H9 (cell line): Measurements from ENCODE around the gene PTPN12. TPM values are rescaled to one million over a fixed set of nuclear protein-coding genes. Genes with fewer than 3 reads are reported as not detected.

Experiments used
- DNase-seq: peaks from one replicate; pipeline ENCODE4 v3.0.0-alpha.2; 2017
- H2AFZ ChIP-seq: one replicate; pipeline ENCODE4 v1.6.1; 2013; ENCODE audit warnings: mild to moderate bottlenecking, low read length, control low read depth, moderate library complexity
- H2AK5ac ChIP-seq: 2 replicates; pipeline ENCODE4 v1.6.1; 2013; ENCODE audit warnings: low read length, control low read depth, mixed read lengths; ENCODE audit not compliant: insufficient read length
- H2BK120ac ChIP-seq: one replicate; pipeline ENCODE4 v1.6.1; 2013; ENCODE audit warnings: low read depth, mild to moderate bottlenecking, low read length, control low read depth, inconsistent platforms; ENCODE audit not compliant: poor library complexity, severe bottlenecking
- H2BK12ac ChIP-seq: 2 replicates; pipeline ENCODE4 v1.6.1; 2013; ENCODE audit warnings: low read length, control low read depth, mixed read lengths, low read depth; ENCODE audit not compliant: insufficient read length
- H2BK15ac ChIP-seq: 2 replicates; pipeline ENCODE4 v1.6.1; 2013; ENCODE audit warnings: low read depth, low read length, control low read depth
- H2BK20ac ChIP-seq: one replicate; pipeline ENCODE4 v1.6.1; 2013; ENCODE audit warnings: low read depth, mild to moderate bottlenecking, low read length, control low read depth, inconsistent platforms; ENCODE audit not compliant: poor library complexity, severe bottlenecking
- H2BK5ac ChIP-seq: 2 replicates; pipeline ENCODE4 v1.6.1; 2013; ENCODE audit warnings: low read length, control low read depth, mixed read lengths; ENCODE audit not compliant: insufficient read length
- H3K14ac ChIP-seq: 2 replicates; pipeline ENCODE4 v1.6.1; 2013; ENCODE audit warnings: low read length, control low read depth; ENCODE audit not compliant: insufficient read depth
- H3K18ac ChIP-seq: 2 replicates; pipeline ENCODE4 v1.6.1; 2013; ENCODE audit warnings: low read depth, mild to moderate bottlenecking, mixed read lengths, low read length, control low read depth; ENCODE audit not compliant: insufficient read length
- H3K23ac ChIP-seq: 2 replicates; pipeline ENCODE4 v1.6.1; 2013; ENCODE audit warnings: low read length, control low read depth, mixed read lengths, low read depth; ENCODE audit not compliant: insufficient read length
- H3K23me2 ChIP-seq: 2 replicates; pipeline ENCODE4 v1.6.1; 2013; ENCODE audit warnings: low read depth, mild to moderate bottlenecking, mixed read lengths, low read length, control low read depth; ENCODE audit not compliant: insufficient read length, poor library complexity, severe bottlenecking
- H3K27ac ChIP-seq: 2 replicates; pipeline ENCODE4 v1.5.1; 2013; ENCODE audit warnings: low read length, control low read depth, mixed read lengths, low read depth; ENCODE audit not compliant: insufficient read length
- H3K27me3 ChIP-seq: 2 replicates; pipeline ENCODE4 v1.6.1; 2013; ENCODE audit warnings: low read length, control low read depth, inconsistent platforms; ENCODE audit not compliant: insufficient read depth
- H3K4ac ChIP-seq: 2 replicates; pipeline ENCODE4 v1.6.1; 2013; ENCODE audit warnings: low read depth, mild to moderate bottlenecking, control low read depth, inconsistent platforms, low read length, moderate library complexity
- H3K4me1 ChIP-seq: 2 replicates; pipeline ENCODE4 v1.6.1; 2013; ENCODE audit warnings: low read length, control low read depth, inconsistent platforms; ENCODE audit not compliant: insufficient read depth
- H3K4me2 ChIP-seq: 2 replicates; pipeline ENCODE4 v1.6.1; 2013; ENCODE audit warnings: low read length, control low read depth, mixed read lengths; ENCODE audit not compliant: insufficient read length, insufficient read depth
- H3K56ac ChIP-seq: 2 replicates; pipeline ENCODE4 v1.6.1; 2013; ENCODE audit warnings: low read depth, mild to moderate bottlenecking, mixed read lengths, low read length, control low read depth; ENCODE audit not compliant: insufficient read length
- H3K79me1 ChIP-seq: 2 replicates; pipeline ENCODE4 v1.6.1; 2013; ENCODE audit warnings: low read depth, mild to moderate bottlenecking, moderate library complexity, low read length, control low read depth, inconsistent platforms; ENCODE audit not compliant: insufficient read depth, poor library complexity, severe bottlenecking
- H3K79me2 ChIP-seq: 2 replicates; pipeline ENCODE4 v1.6.1; 2013; ENCODE audit warnings: low read length, control low read depth, inconsistent platforms; ENCODE audit not compliant: insufficient read depth
- H3K9ac ChIP-seq: 2 replicates; pipeline ENCODE4 v1.6.1; 2013; ENCODE audit warnings: low read length, control low read depth, mixed read lengths; ENCODE audit not compliant: insufficient read length; ENCODE audit errors: extremely low read depth
- H3K9me3 ChIP-seq: one replicate; pipeline ENCODE4 v1.6.1; 2013; ENCODE audit warnings: low read depth, low read length, inconsistent platforms; ENCODE audit not compliant: control insufficient read depth
- H3T11ph ChIP-seq: one replicate; pipeline ENCODE4 v1.6.1; 2013; ENCODE audit warnings: mild to moderate bottlenecking, low read length, control low read depth, inconsistent platforms
- H4K20me1 ChIP-seq: one replicate; pipeline ENCODE4 v1.6.1; 2013; ENCODE audit not compliant: control insufficient read depth, insufficient read length, insufficient read depth
- H4K5ac ChIP-seq: 2 replicates; pipeline ENCODE4 v1.6.1; 2013; ENCODE audit warnings: low read depth, mild to moderate bottlenecking, mixed read lengths, low read length, control low read depth; ENCODE audit not compliant: insufficient read length
- H4K8ac ChIP-seq: replicated peaks from 2 replicates; pipeline ENCODE4 v1.6.1; 2013; ENCODE audit warnings: low read length, control low read depth, mixed read lengths, low read depth; ENCODE audit not compliant: insufficient read length
- H4K91ac ChIP-seq: 2 replicates; pipeline ENCODE4 v1.6.1; 2013; ENCODE audit warnings: low read depth, mild to moderate bottlenecking, moderate library complexity, mixed read lengths, low read length, control low read depth; ENCODE audit not compliant: insufficient read length
- H3K27ac Mint-ChIP-seq, 3 experiments: 2 replicates in 2 of 3; 3 replicates in 1 of 3; pipeline ENCODE4 v1.8.0; 2020 to 2021; ENCODE audit warnings: mixed read lengths in 3 of 3, mild to moderate bottlenecking in 1 of 3, moderate library complexity in 1 of 3
- H3K27me3 Mint-ChIP-seq: 2 replicates; pipeline ENCODE4 v1.8.0; 2021; ENCODE audit warnings: low read depth, mild to moderate bottlenecking, moderate library complexity, mixed read lengths
- H3K36me3 Mint-ChIP-seq, 3 experiments: 2 replicates in 2 of 3; 3 replicates in 1 of 3; pipeline ENCODE4 v1.8.0; 2020 to 2021; ENCODE audit warnings: low read depth in 3 of 3, mixed read lengths in 3 of 3; ENCODE audit not compliant: insufficient read depth in 1 of 3
- H3K4me1 Mint-ChIP-seq, 2 experiments: 2 replicates each; pipeline ENCODE4 v1.8.0; 2020; ENCODE audit warnings: mixed read lengths in 2 of 2
- H3K4me3 Mint-ChIP-seq, 2 experiments: 2 replicates in 1 of 2; 3 replicates in 1 of 2; pipeline ENCODE4 v1.8.0; 2020 to 2021; ENCODE audit warnings: mild to moderate bottlenecking in 2 of 2, mixed read lengths in 2 of 2, moderate library complexity in 1 of 2
- H3K9me3 Mint-ChIP-seq, 2 experiments: 2 replicates in 1 of 2; 3 replicates in 1 of 2; pipeline ENCODE4 v1.8.0; 2020; ENCODE audit warnings: mild to moderate bottlenecking in 2 of 2, mixed read lengths in 2 of 2, moderate library complexity in 1 of 2
- WGBS: extraction: QIAGEN DNeasy Blood & Tissue Kit; methylation state at CpG from one replicate; pipeline ENCODE4 v1.1.7; 2013; ENCODE audit warnings: missing lambda C conversion rate, low lambda C conversion rate, mixed read lengths; ENCODE audit not compliant: insufficient read length; ENCODE audit errors: extremely low coverage; 5-methylcytosine and 5-hydroxymethylcytosine counted together
- total RNA-seq: library from RNA; stranded (reverse); gene quantifications from 2 replicates; pipeline ENCODE4 v1.2.1, GENCODE V29; 2021
- TF ChIP-seq, protein P1 (sequence below): fragments of 200-600 bp; sonication (generic); conservative IDR thresholded peaks from 3 replicates; pipeline ENCODE4 v1.8.0; 2021; ENCODE audit warnings: antibody characterized with exemption, mild to moderate bottlenecking

PTPN12 gene
- total RNA-seq, 1 experiment from 2014 or later = 128 TPM

DNA sequence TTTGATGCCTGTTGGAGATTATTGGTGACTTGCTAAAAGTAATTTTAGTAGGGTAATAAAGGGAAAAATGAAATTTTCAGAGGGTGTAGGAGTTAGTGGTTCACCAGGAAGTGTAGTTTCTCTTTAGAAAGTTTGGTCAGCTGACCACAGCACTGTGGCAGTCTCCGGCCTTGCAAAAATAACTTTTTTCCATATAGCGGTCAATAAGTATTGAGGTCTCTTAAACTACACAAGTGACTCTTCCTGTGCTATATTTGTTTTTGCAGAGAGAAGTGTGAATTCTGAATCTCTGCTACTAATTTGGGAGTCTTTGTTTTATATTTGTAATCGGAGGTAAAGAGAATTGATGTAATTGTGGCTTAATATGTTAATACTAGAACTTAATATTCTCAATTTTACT lies 24.3 kb downstream of the PTPN12 start:
- no peak overlapping the region for H3K56ac ChIP-seq
- H3K4me1 ChIP-seq = 0 out of 2 replicates have a peak, but pooled peaks cover 1% of the 10 kb centered on the region
- H3K27ac Mint-ChIP-seq = peak overlapping the region in 1 of 3 experiments; percentile 78; a peak in 1 of 7 replicates
- no peak for DNase-seq
- H3K23me2 ChIP-seq = no peaks in the 10 kb centered on the region
- TF ChIP-seq, protein P1, sequence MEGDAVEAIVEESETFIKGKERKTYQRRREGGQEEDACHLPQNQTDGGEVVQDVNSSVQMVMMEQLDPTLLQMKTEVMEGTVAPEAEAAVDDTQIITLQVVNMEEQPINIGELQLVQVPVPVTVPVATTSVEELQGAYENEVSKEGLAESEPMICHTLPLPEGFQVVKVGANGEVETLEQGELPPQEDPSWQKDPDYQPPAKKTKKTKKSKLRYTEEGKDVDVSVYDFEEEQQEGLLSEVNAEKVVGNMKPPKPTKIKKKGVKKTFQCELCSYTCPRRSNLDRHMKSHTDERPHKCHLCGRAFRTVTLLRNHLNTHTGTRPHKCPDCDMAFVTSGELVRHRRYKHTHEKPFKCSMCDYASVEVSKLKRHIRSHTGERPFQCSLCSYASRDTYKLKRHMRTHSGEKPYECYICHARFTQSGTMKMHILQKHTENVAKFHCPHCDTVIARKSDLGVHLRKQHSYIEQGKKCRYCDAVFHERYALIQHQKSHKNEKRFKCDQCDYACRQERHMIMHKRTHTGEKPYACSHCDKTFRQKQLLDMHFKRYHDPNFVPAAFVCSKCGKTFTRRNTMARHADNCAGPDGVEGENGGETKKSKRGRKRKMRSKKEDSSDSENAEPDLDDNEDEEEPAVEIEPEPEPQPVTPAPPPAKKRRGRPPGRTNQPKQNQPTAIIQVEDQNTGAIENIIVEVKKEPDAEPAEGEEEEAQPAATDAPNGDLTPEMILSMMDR = no peak
- no peaks in the 10 kb centered on the region for H3K9me3 ChIP-seq
- no peaks in the 10 kb centered on the region for H3K27me3 Mint-ChIP-seq
- no peak overlapping the region for H2AFZ ChIP-seq
- no peak overlapping the region for H2BK20ac ChIP-seq
- H3K4me2 ChIP-seq = no peak overlapping the region
- H4K20me1 ChIP-seq = no peaks in the 10 kb centered on the region
- H3K18ac ChIP-seq = no peak overlapping the region
- H3K9ac ChIP-seq = no peak overlapping the region
- H3K4ac ChIP-seq = no peak overlapping the region
- 100% methylated on average over 1 of the region's 3 CpGs for WGBS
- peaks cover 5% of the 10 kb centered on the region for H3K79me1 ChIP-seq
- H4K5ac ChIP-seq = no peak overlapping the region
- no peak overlapping the region for H3K23ac ChIP-seq
- peaks cover 23 to 26% of the 10 kb centered on the region in 2 experiments for H3K4me1 Mint-ChIP-seq
- peaks cover 6 to 9% (median 8%) of the 10 kb centered on the region in 3 experiments; a peak in 4 of 7 replicates for H3K36me3 Mint-ChIP-seq
- H2BK120ac ChIP-seq = no peak overlapping the region
- H3K4me3 Mint-ChIP-seq = no peak overlapping the region
- H2AK5ac ChIP-seq = no peak overlapping the region
- H3K79me2 ChIP-seq = peaks cover 53% of the 10 kb centered on the region
- no peak overlapping the region for H2BK5ac ChIP-seq
- H2BK12ac ChIP-seq = no peak overlapping the region
- no peak overlapping the region for H3K27ac ChIP-seq
- no peak overlapping the region for H4K8ac ChIP-seq
- no peak overlapping the region for H3K14ac ChIP-seq
- H3K9me3 Mint-ChIP-seq = no peaks in the 10 kb centered on the region
- no peak overlapping the region for H4K91ac ChIP-seq
- H2BK15ac ChIP-seq = no peak overlapping the region
- H3K27me3 ChIP-seq = no peaks in the 10 kb centered on the region
- no peak overlapping the region for H3T11ph ChIP-seq
